Activated T-cell treated with anti-CD3 and anti-CD28 coated beads, Interleukin-2, amount 50 U/mL, for 4 hours (primary cell): ENCODE measurements around the gene GHR. TPM values are rescaled to one million over a fixed set of nuclear protein-coding genes. Genes with fewer than 3 reads are reported as not detected.

ENCODE experiments used
- ATAC-seq, 2 donors: fragments of 200-7000 bp; cut with Tn5 transposase; one replicate each; pipeline ENCODE4 v1.10.0; 2021
- DNase-seq: peaks from one replicate; pipeline ENCODE4 v3.0.0-alpha.2; 2020
- H3K27me3 Mint-ChIP-seq: one replicate; pipeline ENCODE4 v1.8.0; 2021; ENCODE audit warnings: low read depth, mixed read lengths
- H3K36me3 Mint-ChIP-seq: one replicate; pipeline ENCODE4 v1.8.0; 2022; ENCODE audit warnings: mixed read lengths; ENCODE audit not compliant: insufficient read depth
- H3K4me1 Mint-ChIP-seq: one replicate; pipeline ENCODE4 v1.8.0; 2021; ENCODE audit warnings: low read depth, mixed read lengths
- H3K4me3 Mint-ChIP-seq: one replicate; pipeline ENCODE4 v1.8.0; 2021; ENCODE audit warnings: mild to moderate bottlenecking, moderate library complexity, mixed read lengths
- H3K9me3 Mint-ChIP-seq: one replicate; pipeline ENCODE4 v1.8.0; 2021; ENCODE audit warnings: mixed read lengths
- total RNA-seq, 3 donors: library from RNA; stranded (reverse); gene quantifications; one replicate each; pipeline ENCODE4 v1.2.1, GENCODE V29; 2021

GHR gene
- total RNA-seq: under 1 TPM in 1 of 3 donors, not detected in 2; 0.08 TPM

DNA sequence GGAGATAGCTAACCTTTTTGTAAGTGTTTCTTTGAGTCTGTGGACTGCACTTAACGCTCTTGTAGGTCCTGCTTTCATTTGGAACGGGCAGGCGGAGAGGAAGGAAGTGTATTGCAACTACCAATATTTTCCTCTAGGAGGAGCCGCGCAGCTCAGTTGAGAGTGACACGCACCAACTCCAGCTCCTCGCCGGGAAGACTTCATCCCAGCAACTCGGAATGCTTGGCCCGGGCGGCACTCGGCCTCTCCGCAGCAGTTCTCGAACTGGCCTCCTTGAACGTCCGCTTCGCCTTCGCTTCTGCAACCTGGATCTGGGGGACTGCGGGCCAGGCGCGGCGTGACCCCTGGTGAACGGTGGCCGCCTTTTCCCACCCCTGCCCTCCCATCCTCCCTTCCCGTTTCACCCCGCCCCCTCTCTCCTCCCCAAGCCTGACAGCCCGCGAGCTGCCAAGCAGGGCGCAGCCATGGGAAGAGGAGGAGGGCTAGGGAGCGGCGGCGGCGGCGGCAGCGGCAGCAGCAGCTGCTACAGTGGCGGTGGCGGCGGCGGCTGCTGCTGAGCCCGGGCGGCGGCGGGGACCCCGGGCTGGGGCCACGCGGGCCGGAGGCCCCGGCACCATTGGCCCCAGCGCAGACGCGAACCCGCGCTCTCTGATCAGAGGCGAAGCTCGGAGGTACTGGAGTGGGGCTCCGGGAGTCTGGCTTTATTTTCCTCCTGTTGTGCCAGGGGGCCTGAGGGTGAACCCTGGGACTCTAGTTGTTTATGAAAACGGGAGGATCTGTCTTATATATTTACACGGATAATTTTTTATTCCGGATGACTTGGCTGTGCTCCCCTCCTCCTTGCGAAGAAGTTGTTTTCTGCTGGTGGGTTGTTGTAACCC lies at the start of gene GHR:
Gene GHR, plus strand, starts transcription at position 155 of the 881 bp plus-strand sequence. CDS start 142,436 bp downstream, outside the sequence.
- Mint-ChIP-seq H3K27me3 (peaks cover 13% of the 10 kb centered on the region), H3K4me3 (no peak within 1 kb of the TSS), H3K36me3 (no peaks in the 10 kb centered on the region), H3K4me1 (no peaks in the 10 kb centered on the region), H3K9me3 (no peaks in the 10 kb centered on the region)
- ATAC-seq: peak; percentile 57 to 73
- DNase-seq: no peak

DNA sequence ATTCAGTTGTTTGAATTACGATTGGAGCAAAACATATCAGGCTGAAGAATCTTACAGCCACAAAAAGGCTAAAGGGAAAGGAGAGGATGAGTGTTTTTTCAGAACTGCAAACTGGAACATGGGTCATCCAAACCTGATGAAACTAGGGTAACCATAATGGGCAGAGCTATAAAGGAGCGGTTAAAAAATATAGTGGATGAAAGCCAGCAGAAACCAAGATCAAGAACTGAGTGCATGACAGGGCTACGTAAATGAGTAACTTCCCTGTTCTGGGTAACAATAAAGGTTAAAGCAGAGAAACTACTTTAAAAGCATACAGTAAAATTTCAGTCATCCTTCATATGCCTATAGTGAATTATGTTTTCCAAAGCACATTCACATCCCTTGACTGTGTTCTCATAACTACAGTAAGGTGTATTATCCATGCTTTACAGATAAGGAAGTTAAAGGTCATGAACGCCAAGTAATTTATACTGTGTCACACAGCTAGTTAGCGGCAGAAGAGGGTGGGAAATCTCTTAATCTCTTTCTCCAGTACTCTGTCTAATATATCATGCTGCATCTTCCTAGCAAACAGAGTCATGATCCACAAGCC lies 48.5 kb upstream of the GHR start:
- Mint-ChIP-seq H3K36me3 (no peaks in the 10 kb centered on the region), H3K27me3 (no peaks in the 10 kb centered on the region), H3K9me3 (peaks cover 4% of the 10 kb centered on the region), H3K4me3 (no peak overlapping the region), H3K4me1 (no peaks in the 10 kb centered on the region)
- DNase-seq (no peak), ATAC-seq (no peak)

DNA sequence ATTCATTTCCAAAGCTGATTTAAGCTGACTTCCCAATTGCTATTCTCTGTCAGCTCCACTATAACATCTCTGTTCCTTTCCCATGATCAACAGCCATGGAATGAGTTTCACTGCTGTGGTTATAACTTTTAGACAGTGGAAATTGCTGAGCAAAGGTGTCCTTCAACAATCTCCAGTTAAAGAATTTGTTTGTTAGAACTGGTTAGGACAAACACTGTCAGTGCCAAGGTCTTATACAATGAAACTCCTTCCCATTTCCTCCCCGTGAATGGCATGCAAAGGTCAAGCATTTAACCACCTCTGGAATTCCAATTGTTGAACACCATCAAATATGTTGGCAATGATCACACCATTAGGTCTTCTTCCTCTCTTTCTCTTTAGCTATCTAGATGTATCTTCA lies 45.7 kb upstream of the GHR start:
- no peaks in the 10 kb centered on the region for H3K27me3 Mint-ChIP-seq
- ATAC-seq: no peak
- DNase-seq: no peak

DNA sequence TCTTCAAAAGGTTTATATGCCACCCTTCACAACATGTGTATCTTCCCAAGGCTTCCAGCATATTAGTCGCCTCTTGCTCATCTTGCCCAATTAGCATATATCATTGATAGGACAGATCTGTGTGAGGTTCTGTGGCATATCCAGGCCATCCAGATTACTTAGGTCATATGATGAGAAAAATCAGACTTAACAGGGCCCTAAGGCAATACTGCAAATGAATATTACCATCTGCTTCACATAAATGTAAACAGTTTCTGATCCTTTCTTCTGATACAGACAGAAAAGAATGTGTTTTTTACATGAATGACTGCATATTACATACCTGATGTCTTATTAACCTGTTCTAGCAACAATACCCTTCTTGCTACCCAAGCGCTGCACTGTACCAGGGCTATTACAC lies 41.3 kb upstream of the GHR start:
- no peaks in the 10 kb centered on the region for H3K36me3 Mint-ChIP-seq
- H3K4me1 Mint-ChIP-seq: no peaks in the 10 kb centered on the region
- H3K9me3 Mint-ChIP-seq: no peaks in the 10 kb centered on the region
- no peak overlapping the region for H3K4me3 Mint-ChIP-seq
- no peaks in the 10 kb centered on the region for H3K27me3 Mint-ChIP-seq
- no peak for DNase-seq
- ATAC-seq: no peak

More for the DNA sequence above, 45.7 kb upstream of the GHR start:
- no peaks in the 10 kb centered on the region for H3K36me3 Mint-ChIP-seq
- H3K4me3 Mint-ChIP-seq: no peak overlapping the region
- no peaks in the 10 kb centered on the region for H3K4me1 Mint-ChIP-seq
- peaks cover 4% of the 10 kb centered on the region for H3K9me3 Mint-ChIP-seq

DNA sequence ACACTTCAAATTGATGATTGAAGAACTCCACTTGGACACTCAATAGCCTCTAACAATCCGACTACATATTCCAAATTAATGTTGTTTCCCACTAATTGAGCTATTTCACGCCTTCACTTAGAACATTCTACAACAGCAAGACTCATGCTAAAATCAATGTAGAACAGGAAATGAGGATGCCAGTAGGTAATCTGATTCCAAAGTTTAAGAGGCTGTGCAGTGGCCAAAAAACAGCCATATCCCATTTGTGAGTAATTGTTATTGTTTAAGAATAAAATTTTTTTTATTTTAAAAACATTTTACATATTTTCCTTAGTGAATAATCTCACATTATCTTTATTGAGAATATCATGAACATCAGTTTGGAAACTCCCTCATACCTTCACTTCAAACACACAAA lies 35.7 kb upstream of the GHR start:
- DNase-seq (no peak), ATAC-seq (no peak)
- H3K36me3 Mint-ChIP-seq: no peaks in the 10 kb centered on the region
- H3K4me3 Mint-ChIP-seq: no peak overlapping the region
- H3K4me1 Mint-ChIP-seq: no peaks in the 10 kb centered on the region
- no peaks in the 10 kb centered on the region for H3K27me3 Mint-ChIP-seq
- H3K9me3 Mint-ChIP-seq: peaks cover 4% of the 10 kb centered on the region

DNA sequence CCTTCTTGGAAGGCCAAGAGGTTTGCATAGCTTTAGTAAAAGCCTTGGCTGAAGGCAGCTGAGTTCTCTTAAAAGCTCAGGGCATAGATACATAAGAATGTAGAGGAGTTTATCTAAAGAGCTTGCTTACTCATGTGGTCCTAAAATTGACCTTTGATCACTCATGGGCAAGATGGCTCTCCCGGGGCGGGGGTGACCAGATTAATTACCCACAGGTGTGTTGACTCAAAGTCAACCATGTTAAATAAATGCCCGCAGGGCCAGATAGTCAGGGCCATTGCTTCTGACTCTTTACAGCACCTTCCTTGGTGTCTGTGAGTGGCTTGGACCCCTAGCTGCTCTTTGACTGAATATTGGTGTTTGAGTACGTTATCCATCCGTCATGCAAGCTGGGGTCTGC lies 33.1 kb upstream of the GHR start:
- no peak for ATAC-seq
- Mint-ChIP-seq H3K4me1 (no peaks in the 10 kb centered on the region), H3K9me3 (peaks cover 14% of the 10 kb centered on the region), H3K36me3 (no peaks in the 10 kb centered on the region), H3K4me3 (no peak overlapping the region), H3K27me3 (no peaks in the 10 kb centered on the region)
- no peak for DNase-seq

DNA sequence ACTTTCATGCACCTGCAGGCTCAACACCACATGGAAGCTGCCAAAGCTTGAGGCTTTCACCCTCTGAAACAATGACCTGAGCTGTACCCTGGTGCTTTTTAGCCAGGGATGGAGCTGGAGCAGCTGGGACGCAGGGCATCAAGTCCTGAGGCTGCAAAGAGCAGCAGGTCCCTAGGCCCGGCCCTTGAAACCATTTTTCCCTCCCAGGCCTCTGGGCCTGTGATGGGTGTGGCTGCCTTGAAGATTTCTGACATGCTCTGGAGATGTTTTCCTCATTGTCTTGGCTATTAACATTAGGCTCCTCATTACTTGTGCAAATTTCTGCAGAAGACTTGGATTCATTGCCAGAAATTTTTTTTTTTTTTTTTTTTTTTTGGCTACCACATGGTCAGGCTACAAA lies 30.3 kb upstream of the GHR start:
- Mint-ChIP-seq H3K9me3 (peaks cover 14% of the 10 kb centered on the region), H3K27me3 (peaks cover 3% of the 10 kb centered on the region), H3K36me3 (no peaks in the 10 kb centered on the region), H3K4me3 (no peak overlapping the region), H3K4me1 (no peaks in the 10 kb centered on the region)
- ATAC-seq (no peak), DNase-seq (no peak)

DNA sequence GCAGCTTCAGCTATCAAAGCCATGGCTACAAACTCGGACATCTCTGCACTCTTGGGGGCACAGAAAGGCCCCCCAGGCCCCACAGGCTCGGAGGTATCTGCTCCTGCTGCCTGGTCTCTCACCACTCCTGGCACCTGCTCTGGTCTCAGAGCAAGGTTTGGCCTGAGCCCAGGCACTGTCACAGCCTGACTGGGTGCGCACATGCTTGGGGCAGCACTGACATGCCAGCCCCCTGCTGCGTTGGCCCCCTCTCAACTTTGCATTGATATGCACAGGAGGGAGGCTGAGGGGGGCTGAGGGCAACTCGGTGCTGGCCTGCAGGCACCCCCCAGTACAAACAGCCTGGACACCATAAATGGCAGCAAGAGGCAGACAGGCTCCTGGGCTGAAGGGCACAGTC lies 27.1 kb upstream of the GHR start:
- no peak overlapping the region for H3K4me3 Mint-ChIP-seq
- H3K36me3 Mint-ChIP-seq: no peaks in the 10 kb centered on the region
- no peaks in the 10 kb centered on the region for H3K4me1 Mint-ChIP-seq
- peaks cover 3% of the 10 kb centered on the region for H3K27me3 Mint-ChIP-seq
- ATAC-seq (no peak), DNase-seq (no peak)
- H3K9me3 Mint-ChIP-seq: peaks cover 13% of the 10 kb centered on the region

DNA sequence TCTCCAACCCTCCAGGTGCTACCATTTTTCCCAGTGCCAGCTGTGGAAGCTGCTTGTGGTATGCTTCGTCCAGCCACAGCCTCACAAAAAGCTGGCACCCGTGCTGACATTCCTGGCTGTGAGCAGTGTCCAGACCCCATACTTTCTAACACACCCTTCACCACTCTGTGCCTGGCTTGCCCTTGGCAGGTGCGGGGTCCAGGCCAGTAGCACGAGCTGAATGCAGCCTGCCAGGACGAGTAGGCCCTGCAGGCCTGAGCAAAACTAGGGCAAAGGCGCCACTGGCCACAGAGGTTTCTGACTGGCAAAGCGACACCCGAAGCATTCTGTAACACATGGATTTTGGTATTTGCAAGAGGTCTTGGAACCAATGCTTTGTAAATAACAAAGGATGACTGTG lies 26.0 kb upstream of the GHR start:
- no peaks in the 10 kb centered on the region for H3K4me1 Mint-ChIP-seq
- no peak overlapping the region for H3K4me3 Mint-ChIP-seq
- no peak for DNase-seq
- H3K9me3 Mint-ChIP-seq: peaks cover 10% of the 10 kb centered on the region
- H3K36me3 Mint-ChIP-seq: no peaks in the 10 kb centered on the region
- peaks cover 3% of the 10 kb centered on the region for H3K27me3 Mint-ChIP-seq
- no peak for ATAC-seq

DNA sequence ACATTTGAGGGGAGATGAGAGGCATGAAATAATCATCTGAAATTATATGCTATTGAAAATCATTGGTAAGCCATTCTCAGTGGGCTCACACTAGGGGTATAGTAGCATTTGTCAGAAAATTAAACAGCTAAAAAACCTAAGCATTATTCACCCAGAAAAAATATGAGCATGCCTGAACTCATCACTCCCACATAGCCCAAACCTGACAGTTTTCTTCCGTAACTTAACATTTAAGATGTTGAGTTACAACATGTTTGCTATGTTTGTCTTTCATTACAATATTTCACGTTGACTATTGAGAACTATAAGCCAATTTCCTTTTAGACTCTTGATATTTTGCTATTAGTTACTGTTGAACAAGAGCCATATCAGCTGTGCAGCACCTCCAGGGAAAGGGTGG lies 23.5 kb upstream of the GHR start:
- peaks cover 4% of the 10 kb centered on the region for H3K9me3 Mint-ChIP-seq
- H3K36me3 Mint-ChIP-seq: no peaks in the 10 kb centered on the region
- peaks cover 3% of the 10 kb centered on the region for H3K27me3 Mint-ChIP-seq
- DNase-seq: no peak
- ATAC-seq: no peak
- no peaks in the 10 kb centered on the region for H3K4me1 Mint-ChIP-seq
- H3K4me3 Mint-ChIP-seq: no peak overlapping the region

DNA sequence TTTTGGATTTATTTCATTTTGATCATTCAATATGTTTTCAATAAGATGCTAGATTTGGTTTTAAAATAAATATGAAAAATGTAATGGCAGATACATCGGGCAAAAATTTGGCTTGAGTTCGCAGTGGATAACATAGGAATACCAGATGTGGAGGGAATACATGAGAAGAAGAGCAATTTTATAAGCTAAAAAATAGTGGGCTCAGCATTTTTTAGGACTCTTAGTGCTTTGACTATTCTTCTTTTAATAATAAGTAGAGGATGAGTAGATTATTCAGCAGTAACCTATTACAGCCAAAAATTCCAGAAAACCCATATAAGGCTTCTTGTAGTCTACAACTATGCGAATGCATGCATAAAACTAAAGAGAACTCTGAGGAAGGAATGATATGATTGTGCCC lies 22.8 kb upstream of the GHR start:
- Mint-ChIP-seq H3K36me3 (no peaks in the 10 kb centered on the region), H3K27me3 (peaks cover 3% of the 10 kb centered on the region), H3K4me1 (no peaks in the 10 kb centered on the region), H3K9me3 (no peaks in the 10 kb centered on the region), H3K4me3 (no peak overlapping the region)
- DNase-seq: no peak
- no peak for ATAC-seq

DNA sequence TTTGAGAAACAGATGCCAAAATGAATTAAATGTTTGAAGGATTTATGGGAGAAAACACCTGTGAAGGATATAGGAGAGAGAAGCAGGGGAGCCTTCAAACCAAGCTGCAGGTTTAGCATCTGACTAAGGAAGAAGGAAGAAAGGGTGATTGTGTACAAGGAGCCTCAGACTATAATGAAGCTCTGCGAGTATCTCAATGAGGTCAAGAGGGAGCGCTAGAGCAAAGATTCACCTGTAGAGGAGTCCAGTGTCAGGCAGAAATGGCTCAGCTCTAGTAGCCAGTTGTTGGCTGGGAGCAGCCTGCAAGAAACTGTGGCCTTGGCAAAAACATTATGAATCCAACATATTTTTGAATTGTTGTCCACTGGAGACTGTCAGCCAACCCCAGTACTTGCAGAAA lies 20.0 kb upstream of the GHR start:
- no peak for ATAC-seq
- H3K27me3 Mint-ChIP-seq: no peaks in the 10 kb centered on the region

DNA sequence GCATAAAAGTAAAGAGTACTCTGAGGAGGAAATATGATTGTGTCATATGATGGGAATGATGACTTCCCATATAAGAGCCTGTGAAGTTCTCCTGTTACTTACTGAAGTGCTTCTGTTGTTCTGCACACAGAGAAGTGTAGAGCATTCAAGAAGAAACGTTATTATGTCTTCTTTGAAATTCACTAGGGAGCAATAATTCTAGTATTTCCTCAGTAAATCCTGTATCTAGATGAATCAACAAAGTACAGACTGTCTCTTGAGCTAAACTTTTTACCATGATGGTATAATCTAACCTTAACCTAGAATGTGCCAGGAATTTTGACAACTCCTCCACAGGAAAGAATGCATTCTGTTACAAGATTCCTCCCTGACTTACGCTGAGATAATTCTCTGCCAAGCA lies 18.9 kb upstream of the GHR start:
- ATAC-seq: no peak
- Mint-ChIP-seq H3K4me3 (no peak overlapping the region), H3K9me3 (no peaks in the 10 kb centered on the region)

More for the DNA sequence above, 20.0 kb upstream of the GHR start:
- DNase-seq: no peak
- H3K36me3 Mint-ChIP-seq: no peaks in the 10 kb centered on the region
- H3K4me3 Mint-ChIP-seq: no peak overlapping the region
- no peaks in the 10 kb centered on the region for H3K4me1 Mint-ChIP-seq
- no peaks in the 10 kb centered on the region for H3K9me3 Mint-ChIP-seq

DNA sequence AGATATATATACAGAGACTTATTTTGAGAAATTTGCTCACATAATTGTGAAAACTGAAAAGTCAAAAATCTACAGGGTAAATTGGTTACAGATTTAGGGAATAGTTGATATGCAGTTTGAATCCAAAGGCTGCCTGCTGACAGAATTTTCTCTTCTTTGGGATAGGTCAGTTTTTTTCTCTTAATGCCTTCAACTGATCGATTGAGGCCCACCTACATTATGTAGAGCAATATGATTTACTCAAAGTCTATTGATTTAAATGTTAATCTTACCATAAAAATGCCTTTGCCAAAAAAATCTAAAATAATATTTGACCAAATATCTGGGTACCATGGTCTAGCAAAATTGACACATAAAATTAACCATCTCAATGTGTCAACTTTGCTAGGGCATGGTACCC lies 3.9 kb upstream of the GHR start:
- peaks cover 7% of the 10 kb centered on the region for H3K9me3 Mint-ChIP-seq
- no peak for ATAC-seq
- H3K27me3 Mint-ChIP-seq: peaks cover 7% of the 10 kb centered on the region
- no peak overlapping the region for H3K4me3 Mint-ChIP-seq
- H3K4me1 Mint-ChIP-seq: no peaks in the 10 kb centered on the region
- no peaks in the 10 kb centered on the region for H3K36me3 Mint-ChIP-seq
- DNase-seq: no peak

More for the DNA sequence above, 18.9 kb upstream of the GHR start:
- H3K27me3 Mint-ChIP-seq: no peaks in the 10 kb centered on the region
- no peak for DNase-seq
- no peaks in the 10 kb centered on the region for H3K36me3 Mint-ChIP-seq
- no peaks in the 10 kb centered on the region for H3K4me1 Mint-ChIP-seq

DNA sequence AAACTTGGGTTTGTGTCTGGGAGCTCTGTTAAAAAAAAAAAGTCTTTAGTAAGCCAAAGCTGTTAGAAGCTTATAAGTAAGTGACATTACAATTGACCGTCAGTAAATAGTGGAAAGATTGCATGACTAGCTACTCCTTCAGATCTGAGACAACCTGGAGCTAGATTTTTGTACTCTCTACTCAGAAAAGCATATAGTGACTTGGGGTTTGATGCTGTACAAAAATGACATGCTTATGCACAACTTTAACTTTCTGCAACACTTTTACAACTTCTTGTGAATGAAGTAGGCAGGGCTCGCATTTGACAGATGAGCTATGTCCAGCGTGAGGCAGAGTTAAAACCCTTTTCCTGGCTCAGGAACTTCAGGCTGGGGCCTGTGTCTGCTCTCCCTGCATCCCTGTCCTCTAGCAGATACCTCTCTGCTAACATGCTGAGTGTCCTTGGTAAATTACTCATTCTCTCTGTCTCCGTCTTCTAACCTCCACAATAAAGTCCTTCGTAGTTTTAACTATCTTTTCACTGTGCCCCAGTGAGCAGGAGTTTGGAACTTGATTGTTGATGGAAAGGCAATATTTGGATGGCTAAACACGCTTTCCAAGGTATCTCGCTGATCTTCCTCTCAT lies 471 bp upstream of the GHR start:
- Mint-ChIP-seq H3K9me3 (no peaks in the 10 kb centered on the region), H3K36me3 (no peaks in the 10 kb centered on the region), H3K27me3 (peaks cover 14% of the 10 kb centered on the region), H3K4me1 (no peaks in the 10 kb centered on the region), H3K4me3 (no peak overlapping the region)
- ATAC-seq: no peak
- DNase-seq: no peak
